Measurements from ENCODE around the gene CLDN9. TPM values are rescaled to one million over a fixed set of nuclear protein-coding genes. Genes with fewer than 3 reads are reported as not detected.

CLDN9 gene
- total and polyA plus RNA-seq, 9 of the 15 experiments (the other 6 are each of a cell fraction or from before 2014, with no cell fraction given) = 0.12 to 0.44 (median 0.22) TPM; not detected in 4

GRCh38 chr16:2981177-2981898 is 31.4 kb upstream of the CLDN9 start (continued):
- TF ChIP-seq BRD9 (IDR thresholded peaks at IDR 0.05; ENCODE audit: low read depth, partially characterized antibody) = peak; percentile 33
- no peak; the same call in 1 of the 2 replicates for TF ChIP-seq MEF2D (tag; conservative IDR thresholded peaks at IDR 0.05; ENCODE audit: low read depth)
- TF ChIP-seq, protein P1, sequence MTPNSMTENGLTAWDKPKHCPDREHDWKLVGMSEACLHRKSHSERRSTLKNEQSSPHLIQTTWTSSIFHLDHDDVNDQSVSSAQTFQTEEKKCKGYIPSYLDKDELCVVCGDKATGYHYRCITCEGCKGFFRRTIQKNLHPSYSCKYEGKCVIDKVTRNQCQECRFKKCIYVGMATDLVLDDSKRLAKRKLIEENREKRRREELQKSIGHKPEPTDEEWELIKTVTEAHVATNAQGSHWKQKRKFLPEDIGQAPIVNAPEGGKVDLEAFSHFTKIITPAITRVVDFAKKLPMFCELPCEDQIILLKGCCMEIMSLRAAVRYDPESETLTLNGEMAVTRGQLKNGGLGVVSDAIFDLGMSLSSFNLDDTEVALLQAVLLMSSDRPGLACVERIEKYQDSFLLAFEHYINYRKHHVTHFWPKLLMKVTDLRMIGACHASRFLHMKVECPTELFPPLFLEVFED (CRISPR knock-in tag; conservative IDR thresholded peaks at IDR 0.05) = no peak
- TF ChIP-seq RFX7 (CRISPR knock-in tag; IDR thresholded peaks at IDR 0.05) = no peak
- no peak for TF ChIP-seq THAP7 (CRISPR knock-in tag; IDR thresholded peaks at IDR 0.05)
- TF ChIP-seq ESRRA (IDR thresholded peaks at IDR 0.05; ENCODE audit: borderline replicate concordance, low read depth) = peak; percentile 43; the same call in 1 of the 2 replicates
- no peak for TF ChIP-seq SNRNP70 (optimal IDR thresholded peaks at IDR 0.05; ENCODE audit: low read depth, low read length)
- 0 out of 2 replicates have a peak, but pooled peaks have one; percentile 11 for TF ChIP-seq NCOA1 (IDR thresholded peaks at IDR 0.05; ENCODE audit: low read depth)
- no peak for TF ChIP-seq USF1 (CRISPR knock-in tag; IDR thresholded peaks at IDR 0.05)
- TF ChIP-seq CEBPB (tag; IDR thresholded peaks at IDR 0.05) = no peak
- no peak for TF ChIP-seq ZNF232 (CRISPR knock-in tag; IDR thresholded peaks at IDR 0.05)
- no peak for TF ChIP-seq ATF1 (CRISPR knock-in tag; IDR thresholded peaks at IDR 0.05)
- peak; percentile 55; the same call in 1 of the 2 replicates for TF ChIP-seq ATF1 (tag; IDR thresholded peaks at IDR 0.05)
- TF ChIP-seq SRF (CRISPR knock-in tag; IDR thresholded peaks at IDR 0.05) = 0 out of 4 replicates have a peak, but pooled peaks of 1 of the 2 experiments have one; percentile 9
- TF ChIP-seq, protein P2, sequence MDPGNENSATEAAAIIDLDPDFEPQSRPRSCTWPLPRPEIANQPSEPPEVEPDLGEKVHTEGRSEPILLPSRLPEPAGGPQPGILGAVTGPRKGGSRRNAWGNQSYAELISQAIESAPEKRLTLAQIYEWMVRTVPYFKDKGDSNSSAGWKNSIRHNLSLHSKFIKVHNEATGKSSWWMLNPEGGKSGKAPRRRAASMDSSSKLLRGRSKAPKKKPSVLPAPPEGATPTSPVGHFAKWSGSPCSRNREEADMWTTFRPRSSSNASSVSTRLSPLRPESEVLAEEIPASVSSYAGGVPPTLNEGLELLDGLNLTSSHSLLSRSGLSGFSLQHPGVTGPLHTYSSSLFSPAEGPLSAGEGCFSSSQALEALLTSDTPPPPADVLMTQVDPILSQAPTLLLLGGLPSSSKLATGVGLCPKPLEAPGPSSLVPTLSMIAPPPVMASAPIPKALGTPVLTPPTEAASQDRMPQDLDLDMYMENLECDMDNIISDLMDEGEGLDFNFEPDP (CRISPR knock-in tag; IDR thresholded peaks at IDR 0.05) = no peak
- TF ChIP-seq FOXP4 (CRISPR knock-in tag; IDR thresholded peaks at IDR 0.05; ENCODE audit: borderline replicate concordance) = 0 out of 2 replicates have a peak, but pooled peaks have one; percentile 22
- TF ChIP-seq KLF16 (IDR thresholded peaks at IDR 0.05) = peak; percentile 6; the same call in 1 of the 2 replicates
- TF ChIP-seq BCOR (IDR thresholded peaks at IDR 0.05) = peak; percentile 92
- TF ChIP-seq, protein P3, sequence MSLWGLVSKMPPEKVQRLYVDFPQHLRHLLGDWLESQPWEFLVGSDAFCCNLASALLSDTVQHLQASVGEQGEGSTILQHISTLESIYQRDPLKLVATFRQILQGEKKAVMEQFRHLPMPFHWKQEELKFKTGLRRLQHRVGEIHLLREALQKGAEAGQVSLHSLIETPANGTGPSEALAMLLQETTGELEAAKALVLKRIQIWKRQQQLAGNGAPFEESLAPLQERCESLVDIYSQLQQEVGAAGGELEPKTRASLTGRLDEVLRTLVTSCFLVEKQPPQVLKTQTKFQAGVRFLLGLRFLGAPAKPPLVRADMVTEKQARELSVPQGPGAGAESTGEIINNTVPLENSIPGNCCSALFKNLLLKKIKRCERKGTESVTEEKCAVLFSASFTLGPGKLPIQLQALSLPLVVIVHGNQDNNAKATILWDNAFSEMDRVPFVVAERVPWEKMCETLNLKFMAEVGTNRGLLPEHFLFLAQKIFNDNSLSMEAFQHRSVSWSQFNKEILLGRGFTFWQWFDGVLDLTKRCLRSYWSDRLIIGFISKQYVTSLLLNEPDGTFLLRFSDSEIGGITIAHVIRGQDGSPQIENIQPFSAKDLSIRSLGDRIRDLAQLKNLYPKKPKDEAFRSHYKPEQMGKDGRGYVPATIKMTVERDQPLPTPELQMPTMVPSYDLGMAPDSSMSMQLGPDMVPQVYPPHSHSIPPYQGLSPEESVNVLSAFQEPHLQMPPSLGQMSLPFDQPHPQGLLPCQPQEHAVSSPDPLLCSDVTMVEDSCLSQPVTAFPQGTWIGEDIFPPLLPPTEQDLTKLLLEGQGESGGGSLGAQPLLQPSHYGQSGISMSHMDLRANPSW (CRISPR knock-in tag; IDR thresholded peaks at IDR 0.05) = no peak
- peak; percentile 34 for TF ChIP-seq NFRKB (IDR thresholded peaks at IDR 0.05; ENCODE audit: low read depth)
